WTC11 (cell line): ENCODE results near the gene ECHS1. TPM values are rescaled to one million over a fixed set of nuclear protein-coding genes. Genes with fewer than 3 reads are reported as not detected.

Source experiments
- AFF4 ChIP-seq: sonication (generic); formaldehyde crosslinking; IDR thresholded peaks from 2 replicates; pipeline ENCODE4 v1.8.1; 2023; ENCODE audit warnings: mild to moderate bottlenecking, missing genetic modification reagents, borderline replicate concordance
- CBFB ChIP-seq: sonication (generic); formaldehyde crosslinking; IDR thresholded peaks from 2 replicates; pipeline ENCODE4 v1.8.1; 2022; ENCODE audit warnings: mild to moderate bottlenecking, low read depth, missing genetic modification reagents
- CREB1 ChIP-seq: sonication (generic); formaldehyde crosslinking; IDR thresholded peaks from 2 replicates; pipeline ENCODE4 v1.8.0; 2023; ENCODE audit warnings: mild to moderate bottlenecking, missing genetic modification reagents
- FOXP1 ChIP-seq: sonication (generic); formaldehyde crosslinking; IDR thresholded peaks from 2 replicates; pipeline ENCODE4 v1.8.0; 2022; ENCODE audit warnings: missing genetic modification reagents, mild to moderate bottlenecking, moderate library complexity, borderline replicate concordance
- GRHL2 ChIP-seq: fragments of 250-450 bp; sonication (Bioruptor Pico); IDR thresholded peaks from 2 replicates; pipeline ENCODE4 v1.8.0; 2022; ENCODE audit warnings: mild to moderate bottlenecking, moderate library complexity; ENCODE audit not compliant: insufficient replicate concordance, severe bottlenecking
- GTF2I ChIP-seq: fragments of 250-450 bp; sonication (Bioruptor Pico); conservative IDR thresholded peaks from 2 replicates; pipeline ENCODE4 v1.4.0; 2021; ENCODE audit warnings: mild to moderate bottlenecking
- HMGXB4 ChIP-seq: sonication (generic); formaldehyde crosslinking; IDR thresholded peaks from 2 replicates; pipeline ENCODE4 v1.8.1; 2023; ENCODE audit warnings: mild to moderate bottlenecking, moderate library complexity, missing genetic modification reagents
- MAX ChIP-seq: sonication (generic); formaldehyde crosslinking; IDR thresholded peaks from 2 replicates; pipeline ENCODE4 v1.8.0; 2022; ENCODE audit warnings: mild to moderate bottlenecking, missing genetic modification reagents
- MXD4 ChIP-seq: fragments of 250-450 bp; sonication (Bioruptor Pico); IDR thresholded peaks from 2 replicates; pipeline ENCODE4 v1.8.0; 2021; ENCODE audit warnings: mild to moderate bottlenecking, moderate library complexity, borderline replicate concordance
- MYBL2 ChIP-seq: sonication (generic); formaldehyde crosslinking; IDR thresholded peaks from 2 replicates; pipeline ENCODE4 v1.8.1; 2023; ENCODE audit warnings: mild to moderate bottlenecking, moderate library complexity, missing genetic modification reagents
- NR2C2 ChIP-seq: sonication (generic); formaldehyde crosslinking; IDR thresholded peaks from 2 replicates; pipeline ENCODE4 v1.8.0; 2022; ENCODE audit warnings: mild to moderate bottlenecking, missing genetic modification reagents
- PRDM15 ChIP-seq: sonication (generic); formaldehyde crosslinking; IDR thresholded peaks from 2 replicates; pipeline ENCODE4 v1.8.0; 2022; ENCODE audit warnings: missing genetic modification reagents
- RORB ChIP-seq: fragments of 250-450 bp; sonication (Bioruptor Pico); IDR thresholded peaks from 2 replicates; pipeline ENCODE4 v1.9.0; 2021; ENCODE audit warnings: mild to moderate bottlenecking
- TEAD1 ChIP-seq: sonication (generic); formaldehyde crosslinking; IDR thresholded peaks from 2 replicates; pipeline ENCODE4 v1.8.0; 2022; ENCODE audit warnings: mild to moderate bottlenecking, missing genetic modification reagents
- ZNF671 ChIP-seq: fragments of 250-450 bp; sonication (Bioruptor Pico); IDR thresholded peaks from 2 replicates; pipeline ENCODE4 v1.8.0; 2021; ENCODE audit warnings: mild to moderate bottlenecking
- total RNA-seq: library from RNA; stranded (reverse); gene quantifications from 3 replicates; pipeline ENCODE4 v1.2.3, GENCODE V29; 2021
- TF ChIP-seq, protein P1 (sequence below): sonication (generic); formaldehyde crosslinking; IDR thresholded peaks from 2 replicates; pipeline ENCODE4 v1.8.0; 2023; ENCODE audit warnings: mild to moderate bottlenecking, missing genetic modification reagents
- TF ChIP-seq, protein P2 (sequence below): sonication (generic); formaldehyde crosslinking; IDR thresholded peaks from 2 replicates; pipeline ENCODE4 v1.8.1; 2022; ENCODE audit warnings: missing genetic modification reagents, borderline replicate concordance
- TF ChIP-seq, protein P3 (sequence below): fragments of 250-450 bp; sonication (Bioruptor Pico); IDR thresholded peaks from 2 replicates; pipeline ENCODE4 v1.8.0; 2021; ENCODE audit warnings: mild to moderate bottlenecking
- TF ChIP-seq, protein P4 (sequence below): sonication (generic); formaldehyde crosslinking; IDR thresholded peaks from 2 replicates; pipeline ENCODE4 v1.8.0; 2022; ENCODE audit warnings: mild to moderate bottlenecking, missing genetic modification reagents
- TF ChIP-seq, protein P5 (sequence below): sonication (generic); formaldehyde crosslinking; conservative IDR thresholded peaks from 2 replicates; pipeline ENCODE4 v1.8.1; 2022; ENCODE audit warnings: mild to moderate bottlenecking, missing genetic modification reagents
- TF ChIP-seq, protein P6 (sequence below): fragments of 250-450 bp; sonication (Bioruptor Pico); IDR thresholded peaks from 2 replicates; pipeline ENCODE4 v1.9.0; 2021; ENCODE audit warnings: mild to moderate bottlenecking

The ECHS1 gene
- total RNA-seq, 1 experiment from 2014 or later, result 84.1 TPM

- no peak for TF ChIP-seq AFF4 (CRISPR knock-in tag)
- TF ChIP-seq NR2C2 (CRISPR knock-in tag), result no peak
- no peak for TF ChIP-seq RORB (CRISPR knock-in tag)
- TF ChIP-seq MAX (CRISPR knock-in tag), result peak; percentile 63; the same call in 1 of the 2 replicates
- no peak for TF ChIP-seq GTF2I (CRISPR knock-in tag)
- TF ChIP-seq, protein P1, sequence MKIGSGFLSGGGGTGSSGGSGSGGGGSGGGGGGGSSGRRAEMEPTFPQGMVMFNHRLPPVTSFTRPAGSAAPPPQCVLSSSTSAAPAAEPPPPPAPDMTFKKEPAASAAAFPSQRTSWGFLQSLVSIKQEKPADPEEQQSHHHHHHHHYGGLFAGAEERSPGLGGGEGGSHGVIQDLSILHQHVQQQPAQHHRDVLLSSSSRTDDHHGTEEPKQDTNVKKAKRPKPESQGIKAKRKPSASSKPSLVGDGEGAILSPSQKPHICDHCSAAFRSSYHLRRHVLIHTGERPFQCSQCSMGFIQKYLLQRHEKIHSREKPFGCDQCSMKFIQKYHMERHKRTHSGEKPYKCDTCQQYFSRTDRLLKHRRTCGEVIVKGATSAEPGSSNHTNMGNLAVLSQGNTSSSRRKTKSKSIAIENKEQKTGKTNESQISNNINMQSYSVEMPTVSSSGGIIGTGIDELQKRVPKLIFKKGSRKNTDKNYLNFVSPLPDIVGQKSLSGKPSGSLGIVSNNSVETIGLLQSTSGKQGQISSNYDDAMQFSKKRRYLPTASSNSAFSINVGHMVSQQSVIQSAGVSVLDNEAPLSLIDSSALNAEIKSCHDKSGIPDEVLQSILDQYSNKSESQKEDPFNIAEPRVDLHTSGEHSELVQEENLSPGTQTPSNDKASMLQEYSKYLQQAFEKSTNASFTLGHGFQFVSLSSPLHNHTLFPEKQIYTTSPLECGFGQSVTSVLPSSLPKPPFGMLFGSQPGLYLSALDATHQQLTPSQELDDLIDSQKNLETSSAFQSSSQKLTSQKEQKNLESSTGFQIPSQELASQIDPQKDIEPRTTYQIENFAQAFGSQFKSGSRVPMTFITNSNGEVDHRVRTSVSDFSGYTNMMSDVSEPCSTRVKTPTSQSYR, result no peak
- TF ChIP-seq, protein P2, sequence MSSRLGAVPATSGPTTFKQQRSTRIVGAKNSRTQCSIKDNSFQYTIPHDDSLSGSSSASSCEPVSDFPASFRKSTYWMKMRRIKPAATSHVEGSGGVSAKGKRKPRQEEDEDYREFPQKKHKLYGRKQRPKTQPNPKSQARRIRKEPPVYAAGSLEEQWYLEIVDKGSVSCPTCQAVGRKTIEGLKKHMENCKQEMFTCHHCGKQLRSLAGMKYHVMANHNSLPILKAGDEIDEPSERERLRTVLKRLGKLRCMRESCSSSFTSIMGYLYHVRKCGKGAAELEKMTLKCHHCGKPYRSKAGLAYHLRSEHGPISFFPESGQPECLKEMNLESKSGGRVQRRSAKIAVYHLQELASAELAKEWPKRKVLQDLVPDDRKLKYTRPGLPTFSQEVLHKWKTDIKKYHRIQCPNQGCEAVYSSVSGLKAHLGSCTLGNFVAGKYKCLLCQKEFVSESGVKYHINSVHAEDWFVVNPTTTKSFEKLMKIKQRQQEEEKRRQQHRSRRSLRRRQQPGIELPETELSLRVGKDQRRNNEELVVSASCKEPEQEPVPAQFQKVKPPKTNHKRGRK (CRISPR knock-in tag), result no peak
- TF ChIP-seq, protein P3, sequence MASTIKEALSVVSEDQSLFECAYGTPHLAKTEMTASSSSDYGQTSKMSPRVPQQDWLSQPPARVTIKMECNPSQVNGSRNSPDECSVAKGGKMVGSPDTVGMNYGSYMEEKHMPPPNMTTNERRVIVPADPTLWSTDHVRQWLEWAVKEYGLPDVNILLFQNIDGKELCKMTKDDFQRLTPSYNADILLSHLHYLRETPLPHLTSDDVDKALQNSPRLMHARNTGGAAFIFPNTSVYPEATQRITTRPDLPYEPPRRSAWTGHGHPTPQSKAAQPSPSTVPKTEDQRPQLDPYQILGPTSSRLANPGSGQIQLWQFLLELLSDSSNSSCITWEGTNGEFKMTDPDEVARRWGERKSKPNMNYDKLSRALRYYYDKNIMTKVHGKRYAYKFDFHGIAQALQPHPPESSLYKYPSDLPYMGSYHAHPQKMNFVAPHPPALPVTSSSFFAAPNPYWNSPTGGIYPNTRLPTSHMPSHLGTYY (CRISPR knock-in tag), result no peak
- TF ChIP-seq HMGXB4 (CRISPR knock-in tag), result peak; percentile 99
- TF ChIP-seq, protein P4, sequence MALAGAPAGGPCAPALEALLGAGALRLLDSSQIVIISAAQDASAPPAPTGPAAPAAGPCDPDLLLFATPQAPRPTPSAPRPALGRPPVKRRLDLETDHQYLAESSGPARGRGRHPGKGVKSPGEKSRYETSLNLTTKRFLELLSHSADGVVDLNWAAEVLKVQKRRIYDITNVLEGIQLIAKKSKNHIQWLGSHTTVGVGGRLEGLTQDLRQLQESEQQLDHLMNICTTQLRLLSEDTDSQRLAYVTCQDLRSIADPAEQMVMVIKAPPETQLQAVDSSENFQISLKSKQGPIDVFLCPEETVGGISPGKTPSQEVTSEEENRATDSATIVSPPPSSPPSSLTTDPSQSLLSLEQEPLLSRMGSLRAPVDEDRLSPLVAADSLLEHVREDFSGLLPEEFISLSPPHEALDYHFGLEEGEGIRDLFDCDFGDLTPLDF (CRISPR knock-in tag), result no peak
- no peak for TF ChIP-seq CREB1 (CRISPR knock-in tag)
- TF ChIP-seq, protein P5, sequence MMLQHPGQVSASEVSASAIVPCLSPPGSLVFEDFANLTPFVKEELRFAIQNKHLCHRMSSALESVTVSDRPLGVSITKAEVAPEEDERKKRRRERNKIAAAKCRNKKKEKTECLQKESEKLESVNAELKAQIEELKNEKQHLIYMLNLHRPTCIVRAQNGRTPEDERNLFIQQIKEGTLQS, result no peak
- no peak for TF ChIP-seq ZNF671 (CRISPR knock-in tag)
- no peak for TF ChIP-seq TEAD1
- TF ChIP-seq FOXP1 (CRISPR knock-in tag), result peak; percentile 65
- TF ChIP-seq PRDM15 (CRISPR knock-in tag), result 0 out of 2 replicates have a peak, but pooled peaks have one; percentile 2
- TF ChIP-seq GRHL2 (CRISPR knock-in tag), result no peak
- TF ChIP-seq, protein P6, sequence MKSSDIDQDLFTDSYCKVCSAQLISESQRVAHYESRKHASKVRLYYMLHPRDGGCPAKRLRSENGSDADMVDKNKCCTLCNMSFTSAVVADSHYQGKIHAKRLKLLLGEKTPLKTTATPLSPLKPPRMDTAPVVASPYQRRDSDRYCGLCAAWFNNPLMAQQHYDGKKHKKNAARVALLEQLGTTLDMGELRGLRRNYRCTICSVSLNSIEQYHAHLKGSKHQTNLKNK (CRISPR knock-in tag), result no peak
- TF ChIP-seq MYBL2 (CRISPR knock-in tag), result no peak
- TF ChIP-seq MXD4 (CRISPR knock-in tag), result no peak
- TF ChIP-seq CBFB (CRISPR knock-in tag), result no peak
These were observed 54.5 kb downstream of the ECHS1 start (continued) for GRCh38 chr10:133318494-133319127.
